Hepatocyte (in vitro differentiated cells): ENCODE measurements around the gene COX5B. TPM values are rescaled to one million over a fixed set of nuclear protein-coding genes. Genes with fewer than 3 reads are reported as not detected.
"Not testable (repeated sequence)": the region's sequence is repeated elsewhere in the genome, so short reads cannot be mapped to it uniquely, and the experiment has no call there.

Experiments used
- DNase-seq: peaks from one replicate; pipeline ENCODE4 v3.0.0-alpha.2; 2016; ENCODE audit warnings: low spot score
- H2AFZ ChIP-seq: fragments of 200-600 bp; sonication (generic); 2 replicates; pipeline ENCODE4 v1.6.0; 2016; ENCODE audit warnings: antibody characterized with exemption, mild to moderate bottlenecking
- H3K27ac ChIP-seq: fragments of 200-600 bp; sonication (generic); 2 replicates; pipeline ENCODE4 v1.5.1; 2016; ENCODE audit warnings: mild to moderate bottlenecking
- H3K27me3 ChIP-seq: fragments of 200-600 bp; sonication (generic); 2 replicates; pipeline ENCODE4 v1.6.1; 2016
- H3K36me3 ChIP-seq: fragments of 200-600 bp; sonication (generic); replicated peaks from 2 replicates; pipeline ENCODE4 v1.5.1; 2016; ENCODE audit warnings: low read depth; ENCODE audit not compliant: insufficient read depth
- H3K4me1 ChIP-seq: fragments of 200-600 bp; sonication (generic); 2 replicates; pipeline ENCODE4 v1.5.1; 2016; ENCODE audit warnings: mild to moderate bottlenecking, moderate library complexity; ENCODE audit not compliant: insufficient read depth
- H3K4me2 ChIP-seq: fragments of 200-600 bp; sonication (generic); 2 replicates; pipeline ENCODE4 v1.6.0; 2016
- H3K4me3 ChIP-seq: fragments of 200-600 bp; sonication (generic); 2 replicates; pipeline ENCODE4 v1.5.1; 2016; ENCODE audit warnings: mild to moderate bottlenecking
- H3K79me2 ChIP-seq: fragments of 200-600 bp; sonication (generic); 2 replicates; pipeline ENCODE4 v1.6.0; 2017; ENCODE audit warnings: mild to moderate bottlenecking
- H3K9me2 ChIP-seq: fragments of 200-600 bp; sonication (generic); replicated peaks from 2 replicates; pipeline ENCODE4 v1.6.0; 2017; ENCODE audit warnings: mild to moderate bottlenecking; ENCODE audit not compliant: insufficient read depth
- H3K9me3 ChIP-seq: fragments of 200-600 bp; sonication (generic); 2 replicates; pipeline ENCODE4 v1.5.1; 2016; ENCODE audit warnings: low read depth, mild to moderate bottlenecking
- H4K20me1 ChIP-seq: fragments of 200-600 bp; sonication (generic); 2 replicates; pipeline ENCODE4 v1.6.0; 2016; ENCODE audit warnings: mild to moderate bottlenecking; ENCODE audit not compliant: insufficient read depth, poor library complexity, severe bottlenecking
- EZH2 ChIP-seq: fragments of 200-600 bp; sonication (generic); IDR thresholded peaks from 2 replicates; pipeline ENCODE4 v1.6.1; 2016; ENCODE audit warnings: antibody characterized with exemption, mild to moderate bottlenecking, borderline replicate concordance
- EZH2phosphoT487 ChIP-seq: fragments of 200-600 bp; sonication (generic); IDR thresholded peaks from one replicate; pipeline ENCODE4 v1.6.1; 2018; ENCODE audit warnings: antibody characterized with exemption, mild to moderate bottlenecking, low read depth, moderate library complexity; ENCODE audit not compliant: unreplicated experiment, severe bottlenecking
- WGBS: methylation state at CpG from one replicate; pipeline ENCODE4 v1.1.6; 2016; ENCODE audit warnings: low lambda C conversion rate; ENCODE audit errors: missing lambda C conversion rate; 5-methylcytosine and 5-hydroxymethylcytosine counted together
- polyA plus RNA-seq: library from polyadenylated mRNA; unstranded; fragments of >200 nt; fragmentation: Nextera tagmentation; extraction: Ambion mirVana; gene quantifications from 2 replicates; pipeline ENCODE4 v1.2.1, GENCODE V29; 2016
- total RNA-seq: library from RNA; depleted of rRNA; stranded (reverse); fragments of >200 nt; gene quantifications from 2 replicates; pipeline ENCODE4 v1.2.3, GENCODE V29; 2014
- TF ChIP-seq, protein P1 (sequence below): fragments of 200-600 bp; sonication (generic); IDR thresholded peaks from 2 replicates; pipeline ENCODE4 v1.5.1; 2016; ENCODE audit warnings: antibody characterized with exemption, mild to moderate bottlenecking; ENCODE audit not compliant: poor library complexity

The COX5B gene
- total and polyA plus RNA-seq, 2 experiments from 2014 or later: 210 to 495 TPM

DNA sequence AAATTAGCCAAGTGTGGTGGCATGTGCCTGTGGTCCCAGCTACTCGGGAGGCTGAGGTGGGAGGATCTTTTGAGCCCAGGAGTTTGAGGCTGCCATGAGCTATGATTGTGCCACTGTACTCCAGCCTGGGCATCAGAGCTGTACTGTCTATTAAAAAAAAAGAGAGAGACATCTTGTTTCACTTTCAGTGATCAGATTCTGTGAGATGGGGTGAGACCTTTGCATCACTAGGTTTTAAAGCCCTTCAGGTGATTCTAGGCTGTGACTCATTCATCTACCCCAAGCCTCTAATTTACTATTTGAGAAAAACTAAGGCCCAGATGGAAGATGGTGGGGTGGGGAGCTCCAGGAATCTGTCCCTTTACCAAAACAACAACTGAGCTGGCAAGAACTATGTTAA, 30.8 kb downstream of the COX5B start:
- no peaks in the 10 kb centered on the region for H3K4me1 ChIP-seq
- 100% methylated on average over 1 of the region's 1 CpG for WGBS
- no peaks in the 10 kb centered on the region for H3K36me3 ChIP-seq
- no peak for TF ChIP-seq EZH2phosphoT487
- no peak for TF ChIP-seq EZH2
- TF ChIP-seq, protein P1, sequence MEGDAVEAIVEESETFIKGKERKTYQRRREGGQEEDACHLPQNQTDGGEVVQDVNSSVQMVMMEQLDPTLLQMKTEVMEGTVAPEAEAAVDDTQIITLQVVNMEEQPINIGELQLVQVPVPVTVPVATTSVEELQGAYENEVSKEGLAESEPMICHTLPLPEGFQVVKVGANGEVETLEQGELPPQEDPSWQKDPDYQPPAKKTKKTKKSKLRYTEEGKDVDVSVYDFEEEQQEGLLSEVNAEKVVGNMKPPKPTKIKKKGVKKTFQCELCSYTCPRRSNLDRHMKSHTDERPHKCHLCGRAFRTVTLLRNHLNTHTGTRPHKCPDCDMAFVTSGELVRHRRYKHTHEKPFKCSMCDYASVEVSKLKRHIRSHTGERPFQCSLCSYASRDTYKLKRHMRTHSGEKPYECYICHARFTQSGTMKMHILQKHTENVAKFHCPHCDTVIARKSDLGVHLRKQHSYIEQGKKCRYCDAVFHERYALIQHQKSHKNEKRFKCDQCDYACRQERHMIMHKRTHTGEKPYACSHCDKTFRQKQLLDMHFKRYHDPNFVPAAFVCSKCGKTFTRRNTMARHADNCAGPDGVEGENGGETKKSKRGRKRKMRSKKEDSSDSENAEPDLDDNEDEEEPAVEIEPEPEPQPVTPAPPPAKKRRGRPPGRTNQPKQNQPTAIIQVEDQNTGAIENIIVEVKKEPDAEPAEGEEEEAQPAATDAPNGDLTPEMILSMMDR: no peak
- H3K27ac ChIP-seq: no peak overlapping the region
- H2AFZ ChIP-seq: no peak overlapping the region
- H3K4me3 ChIP-seq: no peak overlapping the region
- no peaks in the 10 kb centered on the region for H3K9me3 ChIP-seq
- no peak for DNase-seq
- no peaks in the 10 kb centered on the region for H3K9me2 ChIP-seq
- H3K79me2 ChIP-seq: no peaks in the 10 kb centered on the region
- H3K4me2 ChIP-seq: no peak overlapping the region
- H3K27me3 ChIP-seq: no peaks in the 10 kb centered on the region
- no peaks in the 10 kb centered on the region for H4K20me1 ChIP-seq

DNA sequence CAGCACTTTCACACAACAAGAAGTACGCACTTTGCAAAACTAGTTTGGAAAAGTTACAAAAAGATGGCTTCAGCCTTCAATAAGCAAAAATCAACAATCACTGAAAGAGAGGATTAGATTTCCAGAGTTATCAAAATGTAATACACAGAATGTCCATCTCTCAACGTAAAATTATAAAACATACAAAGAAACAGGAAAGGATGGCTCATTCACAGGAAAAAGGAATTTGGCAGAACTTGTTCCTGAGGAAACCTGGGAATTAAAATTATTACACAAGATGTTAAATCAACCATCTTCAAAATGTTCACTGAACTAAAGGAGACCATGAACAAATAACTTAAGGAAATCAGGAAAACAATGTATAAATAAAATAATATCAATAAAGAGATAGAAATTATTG, 31.6 kb downstream of the COX5B start:
- Histone ChIP-seq H3K36me3 (no peaks in the 10 kb centered on the region), H3K9me2 (no peaks in the 10 kb centered on the region), H3K79me2 (no peaks in the 10 kb centered on the region), H3K4me2 (no peak overlapping the region), H3K27ac (no peak overlapping the region), H3K4me1 (no peaks in the 10 kb centered on the region), H3K9me3 (no peaks in the 10 kb centered on the region), H2AFZ (no peak overlapping the region), H3K27me3 (no peaks in the 10 kb centered on the region), H3K4me3 (no peak overlapping the region), H4K20me1 (no peaks in the 10 kb centered on the region)
- TF ChIP-seq EZH2 (no peak), EZH2phosphoT487 (no peak)
- TF ChIP-seq, protein P1: no peak
- DNase-seq: no peak
- 95% methylated on average over 2 of the region's 2 CpGs for WGBS

DNA sequence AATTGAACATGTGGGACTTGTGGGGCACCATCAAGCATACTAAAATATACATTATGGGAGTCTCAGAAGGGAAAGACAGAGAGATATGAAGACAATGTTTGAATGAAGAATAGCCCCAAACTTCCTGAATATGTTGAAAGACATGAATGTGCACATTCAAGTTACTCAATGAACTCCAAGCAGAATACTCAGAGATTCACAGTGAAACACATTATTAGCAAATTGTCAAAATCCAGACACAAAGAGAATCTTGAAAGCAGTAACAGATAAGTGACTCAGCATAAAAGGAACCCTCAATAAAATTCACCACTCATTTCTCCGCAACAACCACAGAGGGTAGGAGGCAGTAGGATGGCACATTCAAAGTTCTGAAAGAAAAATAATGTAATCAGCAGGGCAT, 32.4 kb downstream of the COX5B start:
- no peaks in the 10 kb centered on the region for H3K9me3 ChIP-seq
- no peaks in the 10 kb centered on the region for H4K20me1 ChIP-seq
- H3K36me3 ChIP-seq: no peaks in the 10 kb centered on the region
- no peak overlapping the region for H3K27ac ChIP-seq
- no peak overlapping the region for H3K4me3 ChIP-seq
- no peaks in the 10 kb centered on the region for H3K27me3 ChIP-seq
- WGBS: 91% methylated on average over 1 of the region's 1 CpG
- no peaks in the 10 kb centered on the region for H3K4me1 ChIP-seq
- no peak overlapping the region for H3K4me2 ChIP-seq
- TF ChIP-seq, protein P1: no peak
- no peak for TF ChIP-seq EZH2phosphoT487
- no peak for TF ChIP-seq EZH2
- H3K79me2 ChIP-seq: no peaks in the 10 kb centered on the region
- H3K9me2 ChIP-seq: no peaks in the 10 kb centered on the region
- H2AFZ ChIP-seq: no peak overlapping the region
- DNase-seq: no peak

DNA sequence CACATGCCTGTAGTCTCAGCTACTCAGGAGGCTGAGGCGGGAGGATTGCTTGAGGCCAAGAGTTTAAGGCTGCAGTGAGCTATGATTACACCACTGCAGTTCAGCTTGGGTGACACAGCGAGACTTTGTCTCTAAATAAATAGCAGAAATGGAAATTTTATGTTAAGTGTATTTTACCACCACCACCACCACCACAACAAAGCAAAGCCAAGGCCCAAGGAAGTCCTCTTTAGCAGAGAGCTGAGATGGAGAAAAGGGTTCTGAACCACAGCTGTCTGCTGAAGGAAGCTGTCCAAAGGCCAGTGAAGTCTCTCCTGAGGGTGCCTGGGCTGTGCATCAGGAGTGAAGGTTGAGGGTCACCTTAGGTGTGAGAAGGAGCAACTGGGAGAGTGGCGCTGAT, 41.4 kb downstream of the COX5B start:
- WGBS: 100% methylated on average over 2 of the region's 3 CpGs

More for the DNA sequence above, 41.4 kb downstream of the COX5B start:
- H3K9me2 ChIP-seq, H2AFZ ChIP-seq, H3K27ac ChIP-seq, DNase-seq, H3K36me3 ChIP-seq, H3K27me3 ChIP-seq, H3K4me3 ChIP-seq, H3K9me3 ChIP-seq, H3K79me2 ChIP-seq, H4K20me1 ChIP-seq, H3K4me2 ChIP-seq, H3K4me1 ChIP-seq: not testable (repeated sequence)
